ENCODE results near the gene ATF7IP2.

The ATF7IP2 gene

GRCh38 chr16:10518479-10519041 is 132.7 kb downstream of the ATF7IP2 start:
- no peak for DNase-seq

GRCh38 chr16:10519297-10519696 is 133.4 kb downstream of the ATF7IP2 start:
- no peak for DNase-seq

- no peak for DNase-seq
Observed at GRCh38 chr16:10519929-10520868, 134.3 kb downstream of the ATF7IP2 start.

- no peak for DNase-seq
Observed at GRCh38 chr16:10520869-10521578, 135.2 kb downstream of the ATF7IP2 start.

- no peak for DNase-seq
Observed at GRCh38 chr16:10521681-10522274, 135.9 kb downstream of the ATF7IP2 start.

GRCh38 chr16:10522966-10523365 is 137.1 kb downstream of the ATF7IP2 start:
- no peak for DNase-seq

- DNase-seq, result no peak
Observed at GRCh38 chr16:10525214-10525825, 139.5 kb downstream of the ATF7IP2 start.

GRCh38 chr16:10526962-10527361 is 141.1 kb downstream of the ATF7IP2 start:
- DNase-seq, result no peak

GRCh38 chr16:10528635-10529034 is 142.8 kb downstream of the ATF7IP2 start:
- DNase-seq, result no peak

GRCh38 chr16:10529895-10530669 is 144.2 kb downstream of the ATF7IP2 start:
- DNase-seq, result no peak

GRCh38 chr16:10530685-10531084 is 144.8 kb downstream of the ATF7IP2 start:
- DNase-seq, result no peak

- DNase-seq, result no peak
Observed at GRCh38 chr16:10531582-10531981, 145.7 kb downstream of the ATF7IP2 start.
